ENCODE data around the gene VIL1.

- TF ChIP-seq, protein P1, sequence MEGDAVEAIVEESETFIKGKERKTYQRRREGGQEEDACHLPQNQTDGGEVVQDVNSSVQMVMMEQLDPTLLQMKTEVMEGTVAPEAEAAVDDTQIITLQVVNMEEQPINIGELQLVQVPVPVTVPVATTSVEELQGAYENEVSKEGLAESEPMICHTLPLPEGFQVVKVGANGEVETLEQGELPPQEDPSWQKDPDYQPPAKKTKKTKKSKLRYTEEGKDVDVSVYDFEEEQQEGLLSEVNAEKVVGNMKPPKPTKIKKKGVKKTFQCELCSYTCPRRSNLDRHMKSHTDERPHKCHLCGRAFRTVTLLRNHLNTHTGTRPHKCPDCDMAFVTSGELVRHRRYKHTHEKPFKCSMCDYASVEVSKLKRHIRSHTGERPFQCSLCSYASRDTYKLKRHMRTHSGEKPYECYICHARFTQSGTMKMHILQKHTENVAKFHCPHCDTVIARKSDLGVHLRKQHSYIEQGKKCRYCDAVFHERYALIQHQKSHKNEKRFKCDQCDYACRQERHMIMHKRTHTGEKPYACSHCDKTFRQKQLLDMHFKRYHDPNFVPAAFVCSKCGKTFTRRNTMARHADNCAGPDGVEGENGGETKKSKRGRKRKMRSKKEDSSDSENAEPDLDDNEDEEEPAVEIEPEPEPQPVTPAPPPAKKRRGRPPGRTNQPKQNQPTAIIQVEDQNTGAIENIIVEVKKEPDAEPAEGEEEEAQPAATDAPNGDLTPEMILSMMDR (IDR thresholded peaks at IDR 0.05), result no peak
- TF ChIP-seq POLR2A (IDR thresholded peaks at IDR 0.05), result no peak
Observed at GRCh38 chr2:218397463-218397819, 21.5 kb upstream of the VIL1 start.
